Inferior parietal cortex (tissue), 1 donor: ENCODE results near the gene ZIM2.

Source experiments
- DNase-seq: peaks from one replicate; pipeline ENCODE4 v3.0.0-alpha.2; 2016; ENCODE audit errors: extremely low spot score

ZIM2 gene

GRCh38 chr19:56808717-56809392 lies 31.7 kb downstream of the ZIM2 start:
- DNase-seq = no peak

DNA sequence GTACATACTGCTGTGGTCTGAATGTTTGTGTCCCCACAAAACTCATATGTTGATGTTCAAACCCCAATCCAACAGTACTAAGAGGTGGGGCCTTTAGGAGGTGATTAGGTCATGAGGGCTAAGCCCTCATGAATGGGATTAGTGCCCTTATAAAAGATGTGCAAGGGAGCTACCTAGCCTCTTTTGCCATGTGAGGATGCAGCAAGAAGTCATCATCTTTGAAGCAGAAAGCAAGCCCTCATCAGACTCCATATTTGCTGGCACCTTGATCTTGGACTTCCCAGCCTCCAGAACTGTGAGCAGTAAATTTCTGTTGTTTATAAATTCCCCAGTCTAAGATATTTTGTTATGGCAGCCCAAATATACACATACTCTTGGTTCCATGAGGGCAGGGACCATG lies 33.9 kb downstream of the ZIM2 start:
- DNase-seq = no peak

DNA sequence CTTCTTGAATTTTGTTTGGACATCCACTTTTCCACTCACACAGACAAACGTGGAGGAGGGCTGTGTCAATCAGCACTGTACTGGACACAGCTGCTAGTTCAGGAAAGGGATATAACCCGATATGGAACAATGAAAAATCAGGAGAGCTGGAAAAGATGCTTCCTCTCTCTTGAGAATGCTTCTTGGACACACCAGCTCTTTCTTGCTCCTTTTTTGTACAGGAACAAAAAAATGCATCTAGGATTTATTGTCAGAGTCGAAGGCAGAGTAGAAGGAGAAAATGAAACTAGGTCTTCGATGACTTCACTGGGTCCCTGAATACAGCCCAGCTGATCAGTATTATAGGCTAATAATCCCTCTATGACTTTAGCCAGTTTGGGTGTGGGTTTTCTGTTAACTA lies 62.2 kb downstream of the ZIM2 start:
- DNase-seq = no peak

DNA sequence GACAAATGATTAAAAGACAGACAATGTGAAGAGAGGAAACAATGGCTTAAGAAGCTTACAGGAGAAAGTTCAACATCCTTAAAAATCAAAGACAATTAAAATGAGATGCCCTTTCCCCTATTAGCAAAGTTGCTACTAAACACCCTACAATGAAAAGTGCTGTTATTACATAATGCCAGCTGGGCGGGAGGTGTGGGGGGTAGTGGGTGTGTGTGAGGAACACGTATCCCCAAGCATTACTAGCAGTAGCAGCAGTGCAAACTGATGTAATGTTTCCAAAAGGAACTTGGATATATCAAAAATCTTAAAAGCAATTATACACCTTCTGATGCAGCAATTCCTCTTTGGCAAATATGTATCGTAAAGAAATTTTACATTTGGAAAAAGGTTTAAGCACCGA lies 70.9 kb downstream of the ZIM2 start:
- DNase-seq = no peak

GRCh38 chr19:56765137-56765536 lies 75.4 kb downstream of the ZIM2 start:
- peak; percentile 91 for DNase-seq

DNA sequence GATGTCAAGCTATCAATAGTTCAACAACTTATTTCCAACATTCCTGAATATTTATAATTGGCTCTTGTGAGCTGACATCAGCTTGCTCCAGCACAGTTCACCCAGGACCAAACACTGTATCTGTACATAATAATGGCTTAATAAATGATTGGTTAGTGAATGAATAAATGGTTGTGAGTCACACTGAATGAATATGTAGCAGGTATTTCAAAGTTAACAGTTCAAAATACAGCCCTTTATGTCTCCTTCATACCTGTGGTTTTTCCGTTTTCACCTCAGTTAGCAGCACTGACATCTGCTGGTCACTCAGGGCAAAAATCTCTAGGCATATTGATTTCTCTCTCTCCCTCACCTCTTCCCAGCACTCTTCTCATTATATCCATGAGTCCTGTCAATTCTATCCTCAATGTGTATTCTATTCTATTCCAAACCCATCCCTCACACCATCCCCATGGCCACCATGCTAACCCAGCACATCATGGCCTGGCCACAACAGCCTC lies 76.3 kb downstream of the ZIM2 start:
- no peak for DNase-seq

DNA sequence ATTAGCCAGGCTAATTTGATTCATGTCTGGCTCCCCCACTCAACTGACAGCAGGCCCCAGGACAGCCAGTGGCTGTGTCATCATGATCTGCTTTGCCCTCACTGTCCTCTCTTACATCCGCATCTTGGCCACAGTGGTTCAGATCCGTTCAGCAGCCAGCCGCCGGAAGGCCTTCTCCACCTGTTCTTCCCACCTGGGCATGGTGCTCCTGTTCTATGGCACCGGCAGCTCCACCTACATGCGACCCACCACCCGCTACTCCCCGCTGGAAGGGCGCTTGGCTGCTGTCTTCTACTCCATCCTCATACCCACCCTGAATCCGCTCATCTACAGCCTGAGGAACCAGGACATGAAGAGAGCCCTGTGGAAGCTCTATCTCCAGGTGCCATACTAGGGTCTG lies 79.7 kb downstream of the ZIM2 start:
- DNase-seq = no peak

- DNase-seq = no peak
Measured at GRCh38 chr19:56759531-56759930, 81.0 kb downstream of the ZIM2 start.

GRCh38 chr19:56751078-56751489 lies 89.4 kb downstream of the ZIM2 start:
- DNase-seq = peak; percentile 78

DNA sequence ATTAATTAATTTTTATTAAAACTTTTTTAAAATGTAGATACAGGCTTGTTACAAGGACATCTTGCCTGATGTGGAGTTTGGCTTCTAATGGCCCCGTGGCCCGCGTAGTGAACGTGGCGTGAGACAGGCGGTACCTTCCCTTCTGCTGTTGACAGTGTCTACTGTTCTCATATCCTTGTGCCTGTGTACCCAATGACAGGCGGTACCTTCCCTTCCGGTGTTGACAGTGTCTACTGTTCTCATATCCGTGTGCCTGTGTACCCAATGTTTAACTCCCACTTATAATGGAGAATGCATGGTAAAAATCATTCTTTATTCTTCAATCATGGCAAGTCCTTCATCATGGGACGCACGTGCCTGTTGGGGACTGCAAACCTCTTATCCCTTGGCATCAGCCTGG lies 89.9 kb downstream of the ZIM2 start:
- no peak for DNase-seq

GRCh38 chr19:56748378-56748777 lies 92.1 kb downstream of the ZIM2 start:
- peak; percentile 81 for DNase-seq

DNA sequence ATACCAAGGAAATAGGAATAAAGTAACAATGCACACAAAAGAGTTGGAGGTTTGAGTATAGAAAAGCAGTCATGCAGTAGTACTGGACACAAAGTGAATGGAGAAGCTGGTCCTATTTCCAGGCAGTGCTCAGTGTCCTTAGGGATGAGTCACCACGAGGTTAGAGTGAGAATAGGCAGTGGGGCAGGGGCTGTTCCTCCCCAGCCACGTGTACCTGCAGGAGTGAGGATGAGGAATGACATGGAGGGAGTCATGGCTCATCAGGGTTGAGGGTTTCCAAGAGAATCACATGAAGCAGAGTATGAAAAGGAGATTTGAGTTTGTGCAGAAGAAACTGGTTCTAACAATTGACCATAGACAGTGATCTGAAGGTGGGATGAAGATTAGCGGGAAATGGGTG lies 94.2 kb downstream of the ZIM2 start:
- DNase-seq = no peak

GRCh38 chr19:56740501-56740900 lies 100.0 kb downstream of the ZIM2 start:
- DNase-seq = no peak

DNA sequence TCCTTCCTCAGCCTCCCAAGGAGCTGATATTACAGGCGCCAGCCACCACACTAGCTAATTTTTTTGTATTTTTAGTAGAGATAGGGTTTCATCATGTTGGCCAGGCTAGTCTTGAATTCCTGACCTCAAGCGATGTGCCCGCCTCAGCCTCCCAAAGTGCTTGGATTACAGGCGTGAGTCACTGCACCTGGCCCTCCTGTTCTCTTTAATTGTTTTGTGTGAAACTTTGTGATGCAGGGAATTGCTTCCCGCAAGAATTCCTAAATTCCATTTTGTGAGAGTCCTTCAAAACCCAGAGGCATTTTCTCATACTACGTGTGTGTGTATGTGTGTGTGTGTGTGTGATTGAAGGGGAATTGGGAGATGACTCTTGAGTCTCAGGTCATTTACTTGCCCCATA lies 104.0 kb downstream of the ZIM2 start:
- DNase-seq = no peak

- DNase-seq = no peak
Measured at GRCh38 chr19:56732976-56733375, 107.5 kb downstream of the ZIM2 start.

DNA sequence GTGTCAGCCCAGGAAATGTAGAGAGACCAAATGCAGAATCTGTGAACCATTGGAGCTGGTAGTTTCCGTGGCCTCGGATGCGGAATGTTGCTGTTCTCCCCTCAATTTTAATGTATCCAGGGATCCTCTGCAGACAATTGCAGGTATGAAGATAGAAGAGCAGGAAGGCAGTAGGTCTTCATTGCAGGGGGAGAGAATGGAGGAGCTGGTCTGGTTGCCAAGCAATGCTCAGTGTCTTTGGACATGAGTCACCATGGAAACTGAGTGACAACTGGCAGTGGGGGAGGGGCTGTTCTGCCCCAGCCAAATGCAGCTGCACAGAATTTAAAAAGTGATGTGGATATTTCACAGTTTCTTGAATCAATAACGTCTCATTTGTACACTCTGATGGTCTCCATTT lies 112.8 kb downstream of the ZIM2 start:
- DNase-seq = no peak

DNA sequence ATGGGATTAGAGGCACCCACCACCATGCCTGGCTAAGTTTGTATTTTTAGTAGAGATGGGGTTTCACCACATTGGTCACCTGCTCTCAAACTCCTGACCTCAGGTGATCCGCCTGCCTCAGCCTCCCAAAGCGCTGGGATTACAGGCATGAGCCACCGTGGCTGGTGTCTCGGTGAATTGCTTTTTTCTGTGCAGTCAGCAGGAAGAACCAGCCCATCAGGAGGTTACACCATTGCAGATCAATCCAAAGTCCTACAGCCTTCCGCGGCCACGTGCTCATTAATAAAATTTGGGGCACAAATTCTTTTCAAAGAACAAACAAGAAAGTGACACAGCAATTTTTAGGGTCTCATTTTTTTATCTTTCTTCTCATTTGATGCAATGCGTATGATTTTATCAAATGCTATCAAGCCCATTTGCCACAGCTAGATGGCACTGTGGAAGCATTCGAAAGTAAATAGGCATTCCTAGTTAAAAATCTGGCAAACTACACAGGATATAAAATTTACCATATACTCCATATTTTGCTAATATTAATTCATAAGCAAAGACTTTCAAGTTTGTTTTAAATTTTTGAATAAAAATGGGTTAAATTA lies 114.6 kb downstream of the ZIM2 start:
- DNase-seq = peak; percentile 87
